Trophoblast cell (in vitro differentiated cells and primary cell): ENCODE data around the gene TPH2.

Source experiments
- DNase-seq, 2 donors: peaks; one replicate each; pipeline ENCODE4 v3.0.0-alpha.2; 2016
- H2AFZ ChIP-seq: 2 replicates; pipeline ENCODE4 v1.6.1; 2013; ENCODE audit warnings: low read length, moderate library complexity, mild to moderate bottlenecking; ENCODE audit not compliant: insufficient read depth, poor library complexity
- H2AK5ac ChIP-seq: 2 replicates; pipeline ENCODE4 v1.6.1; 2013; ENCODE audit warnings: mild to moderate bottlenecking, low read length
- H2BK120ac ChIP-seq: 2 replicates; pipeline ENCODE4 v1.6.1; 2013; ENCODE audit warnings: low read length, mild to moderate bottlenecking, moderate library complexity; ENCODE audit not compliant: insufficient read depth, poor library complexity
- H2BK12ac ChIP-seq: 2 replicates; pipeline ENCODE4 v1.6.1; 2013; ENCODE audit warnings: mild to moderate bottlenecking, low read length, moderate library complexity
- H2BK5ac ChIP-seq: 2 replicates; pipeline ENCODE4 v1.6.1; 2013; ENCODE audit warnings: low read length, low read depth, moderate library complexity, mild to moderate bottlenecking; ENCODE audit not compliant: poor library complexity
- H3K14ac ChIP-seq: 2 replicates; pipeline ENCODE4 v1.6.1; 2013; ENCODE audit warnings: mild to moderate bottlenecking, low read length
- H3K18ac ChIP-seq: 2 replicates; pipeline ENCODE4 v1.6.1; 2013; ENCODE audit warnings: mild to moderate bottlenecking, low read length
- H3K23ac ChIP-seq: 2 replicates; pipeline ENCODE4 v1.6.1; 2013; ENCODE audit warnings: low read length
- H3K27ac ChIP-seq: 2 replicates; pipeline ENCODE4 v1.5.1; 2013; ENCODE audit warnings: low read depth, mild to moderate bottlenecking, inconsistent platforms, low read length, moderate library complexity
- H3K27me3 ChIP-seq: 2 replicates; pipeline ENCODE4 v1.6.1; 2013; ENCODE audit warnings: inconsistent platforms, mild to moderate bottlenecking, low read length, moderate library complexity; ENCODE audit not compliant: insufficient read depth
- H3K36me3 ChIP-seq, 2 experiments: 1 replicate in 1 of 2; 2 replicates in 1 of 2; pipeline ENCODE4 v1.6.1; 2013; ENCODE audit warnings: low read length in 2 of 2, mild to moderate bottlenecking in 2 of 2, moderate library complexity in 1 of 2; ENCODE audit not compliant: insufficient read depth in 2 of 2, control insufficient read depth in 1 of 2
- H3K4ac ChIP-seq: 2 replicates; pipeline ENCODE4 v1.6.1; 2013; ENCODE audit warnings: low read depth, mild to moderate bottlenecking, low read length, moderate library complexity
- H3K4me1 ChIP-seq, 2 experiments: 1 replicate in 1 of 2; 2 replicates in 1 of 2; pipeline ENCODE4 v1.6.1; 2013; ENCODE audit warnings: low read length in 2 of 2, mild to moderate bottlenecking in 2 of 2, moderate library complexity in 1 of 2; ENCODE audit not compliant: insufficient read depth in 2 of 2, control insufficient read depth in 1 of 2
- H3K4me2 ChIP-seq: 2 replicates; pipeline ENCODE4 v1.6.1; 2013; ENCODE audit warnings: inconsistent platforms, mild to moderate bottlenecking, low read length, moderate library complexity
- H3K4me3 ChIP-seq: 2 replicates; pipeline ENCODE4 v1.5.1; 2013; ENCODE audit warnings: mild to moderate bottlenecking, low read depth, low read length, inconsistent platforms
- H3K79me1 ChIP-seq: one replicate; pipeline ENCODE4 v1.6.1; 2013; ENCODE audit warnings: low read length
- H3K79me2 ChIP-seq: 2 replicates; pipeline ENCODE4 v1.6.1; 2013; ENCODE audit warnings: low read length, mild to moderate bottlenecking; ENCODE audit not compliant: control insufficient read depth, insufficient read depth, poor library complexity
- H3K9ac ChIP-seq: 2 replicates; pipeline ENCODE4 v1.6.1; 2013; ENCODE audit warnings: mild to moderate bottlenecking, low read length
- H3K9me3 ChIP-seq: 2 replicates; pipeline ENCODE4 v1.6.1; 2013; ENCODE audit warnings: low read depth, mild to moderate bottlenecking, control low read depth, inconsistent platforms, low read length; ENCODE audit not compliant: insufficient read depth
- H4K12ac ChIP-seq: 2 replicates; pipeline ENCODE4 v1.6.1; 2013; ENCODE audit warnings: low read depth, mild to moderate bottlenecking, low read length, moderate library complexity
- H4K8ac ChIP-seq: 2 replicates; pipeline ENCODE4 v1.6.1; 2013; ENCODE audit warnings: low read depth, mild to moderate bottlenecking, low read length, moderate library complexity
- H4K91ac ChIP-seq: one replicate; pipeline ENCODE4 v1.6.1; 2013; ENCODE audit warnings: low read depth, mild to moderate bottlenecking, low read length, moderate library complexity
- WGBS: extraction: QIAGEN DNeasy Blood & Tissue Kit; methylation state at CpG from one replicate; pipeline ENCODE4 v1.1.7; 2013; ENCODE audit warnings: missing lambda C conversion rate; ENCODE audit not compliant: insufficient read length, insufficient coverage; ENCODE audit errors: extremely low coverage; 5-methylcytosine and 5-hydroxymethylcytosine counted together

Gene TPH2

DNA sequence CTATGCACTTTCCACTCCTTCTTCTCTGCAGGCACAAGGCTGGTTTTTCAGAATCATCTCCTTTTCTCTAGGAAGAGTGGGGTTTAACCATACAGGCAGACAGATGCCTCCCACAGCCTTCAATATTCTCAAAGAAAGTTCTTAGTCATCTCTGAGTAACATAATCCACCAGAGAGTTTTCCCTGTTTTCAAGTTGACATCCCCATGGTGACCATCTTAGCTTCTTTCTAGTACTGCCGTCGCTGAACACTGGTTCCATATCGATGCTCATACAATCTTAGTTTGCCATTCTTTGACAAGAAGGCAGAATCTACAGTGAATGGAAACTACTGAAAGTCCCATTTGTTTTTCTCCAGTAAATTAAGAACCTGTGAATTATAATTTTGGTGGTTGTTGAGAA is 28.6 kb downstream of the TPH2 start:
- H2AK5ac ChIP-seq, result no peak overlapping the region
- H3K18ac ChIP-seq, result no peak overlapping the region
- H4K91ac ChIP-seq, result no peak overlapping the region
- no peak overlapping the region for H2BK5ac ChIP-seq
- no peak overlapping the region for H3K9ac ChIP-seq
- no peaks in the 10 kb centered on the region for H3K4me1 ChIP-seq
- no peak overlapping the region for H3K4me2 ChIP-seq
- H2AFZ ChIP-seq, result no peak overlapping the region
- no peak overlapping the region for H2BK120ac ChIP-seq
- H3K27me3 ChIP-seq, result no peaks in the 10 kb centered on the region
- no CpG with 5 or more reads among the region's 3 CpGs for WGBS
- H3K79me1 ChIP-seq, result no peaks in the 10 kb centered on the region
- DNase-seq, result no peak
- H3K14ac ChIP-seq, result no peak overlapping the region
- no peak overlapping the region for H4K12ac ChIP-seq
- H3K9me3 ChIP-seq, result no peaks in the 10 kb centered on the region
- H3K23ac ChIP-seq, result no peak overlapping the region
- H3K4ac ChIP-seq, result no peak overlapping the region
- H3K79me2 ChIP-seq, result no peaks in the 10 kb centered on the region
- no peak overlapping the region for H2BK12ac ChIP-seq
- no peak overlapping the region for H3K27ac ChIP-seq
- H3K36me3 ChIP-seq, result no peaks in the 10 kb centered on the region
- H3K4me3 ChIP-seq, result no peak overlapping the region
- no peak overlapping the region for H4K8ac ChIP-seq

DNA sequence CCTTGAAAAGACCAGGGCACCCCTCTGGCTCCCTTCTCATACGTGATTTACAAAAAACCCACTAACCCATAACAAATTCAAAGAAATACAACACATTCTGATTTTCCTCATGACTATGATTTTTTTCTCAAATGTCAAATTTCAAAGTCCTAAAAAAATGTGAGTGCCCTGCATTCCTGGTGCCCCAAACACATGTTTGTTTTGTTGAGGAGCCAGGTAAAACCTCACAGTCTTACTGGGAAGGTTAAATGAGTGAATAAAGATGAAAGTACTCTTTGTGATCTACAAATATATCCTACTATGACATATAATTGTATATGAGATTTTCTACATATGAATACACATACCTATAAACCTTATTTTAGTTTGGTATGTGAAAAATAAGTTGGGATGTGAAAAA is 30.7 kb downstream of the TPH2 start:
- WGBS, result 100% methylated on average over 1 of the region's 1 CpG
- no peaks in the 10 kb centered on the region for H3K27me3 ChIP-seq

DNA sequence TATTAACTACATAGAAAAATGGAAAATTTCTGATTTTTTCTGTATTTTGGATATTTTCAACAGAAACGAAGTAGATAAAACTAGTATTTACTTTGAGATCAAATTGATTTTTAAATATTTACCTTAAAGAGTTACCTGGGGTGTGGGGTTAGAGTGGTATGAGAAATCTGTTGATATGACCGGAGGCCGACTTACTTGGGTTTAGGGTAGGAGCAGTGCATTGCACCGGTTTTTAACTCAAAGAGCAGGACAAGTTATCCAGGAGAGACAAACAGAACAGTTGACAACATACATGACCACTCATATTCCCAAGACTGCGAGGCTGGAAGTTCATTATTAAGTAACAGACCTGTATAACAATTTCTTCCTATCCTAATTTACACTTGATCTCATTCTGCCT is 31.4 kb downstream of the TPH2 start:
- no CpG with 5 or more reads among the region's 5 CpGs for WGBS
- H3K79me1 ChIP-seq, result no peaks in the 10 kb centered on the region
- no peaks in the 10 kb centered on the region for H3K27me3 ChIP-seq
- no peak overlapping the region for H3K18ac ChIP-seq
- H4K8ac ChIP-seq, result no peak overlapping the region
- H2BK12ac ChIP-seq, result no peak overlapping the region
- H3K9me3 ChIP-seq, result no peaks in the 10 kb centered on the region
- H3K23ac ChIP-seq, result no peak overlapping the region
- H3K36me3 ChIP-seq, result no peaks in the 10 kb centered on the region
- H3K4ac ChIP-seq, result no peak overlapping the region
- DNase-seq, result no peak
- no peak overlapping the region for H4K12ac ChIP-seq
- no peaks in the 10 kb centered on the region for H3K4me1 ChIP-seq
- no peak overlapping the region for H2AFZ ChIP-seq
- no peak overlapping the region for H3K4me3 ChIP-seq
- no peak overlapping the region for H3K9ac ChIP-seq
- no peak overlapping the region for H4K91ac ChIP-seq
- H2BK120ac ChIP-seq, result no peak overlapping the region
- no peaks in the 10 kb centered on the region for H3K79me2 ChIP-seq
- no peak overlapping the region for H3K27ac ChIP-seq
- no peak overlapping the region for H2AK5ac ChIP-seq
- no peak overlapping the region for H3K14ac ChIP-seq
- no peak overlapping the region for H3K4me2 ChIP-seq
- no peak overlapping the region for H2BK5ac ChIP-seq

More for the DNA sequence above, 30.7 kb downstream of the TPH2 start:
- no peaks in the 10 kb centered on the region for H3K79me2 ChIP-seq
- no peak overlapping the region for H4K91ac ChIP-seq
- no peak overlapping the region for H2AK5ac ChIP-seq
- no peak overlapping the region for H3K4ac ChIP-seq
- no peak overlapping the region for H3K23ac ChIP-seq
- H3K36me3 ChIP-seq, result no peaks in the 10 kb centered on the region
- no peaks in the 10 kb centered on the region for H3K4me1 ChIP-seq
- no peak overlapping the region for H2BK5ac ChIP-seq
- H3K79me1 ChIP-seq, result no peaks in the 10 kb centered on the region
- H3K14ac ChIP-seq, result no peak overlapping the region
- no peak overlapping the region for H4K8ac ChIP-seq
- no peak overlapping the region for H4K12ac ChIP-seq
- no peak overlapping the region for H3K9ac ChIP-seq
- no peak overlapping the region for H2BK120ac ChIP-seq
- H3K18ac ChIP-seq, result no peak overlapping the region
- no peaks in the 10 kb centered on the region for H3K9me3 ChIP-seq
- H2AFZ ChIP-seq, result no peak overlapping the region
- H2BK12ac ChIP-seq, result no peak overlapping the region
- DNase-seq, result no peak
- H3K27ac ChIP-seq, result no peak overlapping the region
- no peak overlapping the region for H3K4me3 ChIP-seq
- H3K4me2 ChIP-seq, result no peak overlapping the region

DNA sequence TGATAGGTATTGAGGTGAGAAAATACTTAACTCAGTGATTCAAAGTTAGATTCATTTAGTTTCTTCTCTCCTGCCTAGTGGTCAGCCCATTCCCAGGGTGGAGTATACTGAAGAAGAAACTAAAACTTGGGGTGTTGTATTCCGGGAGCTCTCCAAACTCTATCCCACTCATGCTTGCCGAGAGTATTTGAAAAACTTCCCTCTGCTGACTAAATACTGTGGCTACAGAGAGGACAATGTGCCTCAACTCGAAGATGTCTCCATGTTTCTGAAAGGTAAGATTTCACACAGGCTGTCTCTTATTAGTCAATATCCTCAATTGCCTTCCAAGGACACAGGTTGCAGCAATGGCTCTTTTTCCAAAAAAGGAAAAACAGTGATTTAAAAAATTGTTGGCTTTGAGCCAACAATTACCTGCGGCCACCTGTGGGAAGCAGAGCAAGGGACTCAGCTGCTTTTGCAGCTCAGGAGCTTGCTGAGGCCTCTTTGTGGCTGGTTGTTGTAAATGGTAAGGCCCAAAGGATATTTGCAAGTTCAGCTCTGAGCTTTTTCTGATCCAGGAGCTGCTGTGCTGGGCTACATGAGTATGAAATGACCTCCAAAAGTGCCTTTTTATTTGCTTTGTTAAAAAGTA is 33.9 kb downstream of the TPH2 start:
- WGBS, result no CpG with 5 or more reads among the region's 4 CpGs
- no peak overlapping the region for H3K9ac ChIP-seq

More for the DNA sequence above, 33.9 kb downstream of the TPH2 start:
- H3K79me1 ChIP-seq, result no peaks in the 10 kb centered on the region
- H3K27me3 ChIP-seq, result no peaks in the 10 kb centered on the region
- DNase-seq, result no peak
- H3K23ac ChIP-seq, result no peak overlapping the region
- H3K4ac ChIP-seq, result no peak overlapping the region
- H3K79me2 ChIP-seq, result no peaks in the 10 kb centered on the region
- H3K4me1 ChIP-seq, result no peaks in the 10 kb centered on the region
- no peak overlapping the region for H2BK5ac ChIP-seq
- H3K4me3 ChIP-seq, result no peak overlapping the region
- H3K9me3 ChIP-seq, result no peaks in the 10 kb centered on the region
- no peak overlapping the region for H3K18ac ChIP-seq
- H3K4me2 ChIP-seq, result no peak overlapping the region
- no peaks in the 10 kb centered on the region for H3K36me3 ChIP-seq
- no peak overlapping the region for H2BK12ac ChIP-seq
- H3K27ac ChIP-seq, result no peak overlapping the region
- no peak overlapping the region for H2AFZ ChIP-seq
- no peak overlapping the region for H2AK5ac ChIP-seq
- H2BK120ac ChIP-seq, result no peak overlapping the region
- H3K14ac ChIP-seq, result no peak overlapping the region
- H4K12ac ChIP-seq, result no peak overlapping the region
- H4K8ac ChIP-seq, result no peak overlapping the region
- no peak overlapping the region for H4K91ac ChIP-seq
